AG09309 (cell line): ENCODE data around the gene CUTA.

Source experiments
- DNase-seq: peaks from one replicate; pipeline ENCODE4 v3.0.0-alpha.2; 2010; ENCODE audit warnings: low read depth
- H3K4me3 ChIP-seq: 2 replicates; pipeline ENCODE4 v1.5.1; 2011; ENCODE audit warnings: mild to moderate bottlenecking, low read depth, low read length, moderate library complexity; ENCODE audit not compliant: control insufficient read depth
- TF ChIP-seq, protein P1 (sequence below): IDR thresholded peaks from 2 replicates; pipeline ENCODE4 v1.5.1; 2011; ENCODE audit warnings: mild to moderate bottlenecking, low read depth, low read length, inconsistent platforms; ENCODE audit not compliant: insufficient read depth, control insufficient read depth; ENCODE audit errors: missing control alignments

Gene CUTA

GRCh38 chr6:33433001-33433543, 15.2 kb upstream of the CUTA start:
- TF ChIP-seq, protein P1, sequence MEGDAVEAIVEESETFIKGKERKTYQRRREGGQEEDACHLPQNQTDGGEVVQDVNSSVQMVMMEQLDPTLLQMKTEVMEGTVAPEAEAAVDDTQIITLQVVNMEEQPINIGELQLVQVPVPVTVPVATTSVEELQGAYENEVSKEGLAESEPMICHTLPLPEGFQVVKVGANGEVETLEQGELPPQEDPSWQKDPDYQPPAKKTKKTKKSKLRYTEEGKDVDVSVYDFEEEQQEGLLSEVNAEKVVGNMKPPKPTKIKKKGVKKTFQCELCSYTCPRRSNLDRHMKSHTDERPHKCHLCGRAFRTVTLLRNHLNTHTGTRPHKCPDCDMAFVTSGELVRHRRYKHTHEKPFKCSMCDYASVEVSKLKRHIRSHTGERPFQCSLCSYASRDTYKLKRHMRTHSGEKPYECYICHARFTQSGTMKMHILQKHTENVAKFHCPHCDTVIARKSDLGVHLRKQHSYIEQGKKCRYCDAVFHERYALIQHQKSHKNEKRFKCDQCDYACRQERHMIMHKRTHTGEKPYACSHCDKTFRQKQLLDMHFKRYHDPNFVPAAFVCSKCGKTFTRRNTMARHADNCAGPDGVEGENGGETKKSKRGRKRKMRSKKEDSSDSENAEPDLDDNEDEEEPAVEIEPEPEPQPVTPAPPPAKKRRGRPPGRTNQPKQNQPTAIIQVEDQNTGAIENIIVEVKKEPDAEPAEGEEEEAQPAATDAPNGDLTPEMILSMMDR: no peak
- DNase-seq: no peak
- no peak overlapping the region for H3K4me3 ChIP-seq

DNA sequence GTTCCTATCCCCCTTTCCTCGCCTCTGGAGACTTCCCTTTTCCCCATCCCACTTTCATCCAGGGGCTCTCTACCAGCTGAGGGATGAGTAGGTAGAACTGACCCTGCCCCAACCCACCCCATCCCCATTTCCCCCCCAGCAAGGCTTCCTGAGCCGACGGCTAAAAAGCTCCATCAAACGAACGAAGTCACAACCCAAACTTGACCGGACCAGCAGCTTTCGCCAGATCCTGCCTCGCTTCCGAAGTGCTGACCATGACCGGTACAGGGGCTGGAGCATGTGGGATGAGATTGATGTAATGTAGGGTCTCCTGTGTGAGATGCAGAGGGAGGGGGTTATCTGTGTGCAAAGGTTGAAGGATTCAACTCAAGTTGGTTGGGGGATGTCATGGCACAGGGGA, 14.6 kb upstream of the CUTA start:
- no peak for DNase-seq
- no peak overlapping the region for H3K4me3 ChIP-seq

DNA sequence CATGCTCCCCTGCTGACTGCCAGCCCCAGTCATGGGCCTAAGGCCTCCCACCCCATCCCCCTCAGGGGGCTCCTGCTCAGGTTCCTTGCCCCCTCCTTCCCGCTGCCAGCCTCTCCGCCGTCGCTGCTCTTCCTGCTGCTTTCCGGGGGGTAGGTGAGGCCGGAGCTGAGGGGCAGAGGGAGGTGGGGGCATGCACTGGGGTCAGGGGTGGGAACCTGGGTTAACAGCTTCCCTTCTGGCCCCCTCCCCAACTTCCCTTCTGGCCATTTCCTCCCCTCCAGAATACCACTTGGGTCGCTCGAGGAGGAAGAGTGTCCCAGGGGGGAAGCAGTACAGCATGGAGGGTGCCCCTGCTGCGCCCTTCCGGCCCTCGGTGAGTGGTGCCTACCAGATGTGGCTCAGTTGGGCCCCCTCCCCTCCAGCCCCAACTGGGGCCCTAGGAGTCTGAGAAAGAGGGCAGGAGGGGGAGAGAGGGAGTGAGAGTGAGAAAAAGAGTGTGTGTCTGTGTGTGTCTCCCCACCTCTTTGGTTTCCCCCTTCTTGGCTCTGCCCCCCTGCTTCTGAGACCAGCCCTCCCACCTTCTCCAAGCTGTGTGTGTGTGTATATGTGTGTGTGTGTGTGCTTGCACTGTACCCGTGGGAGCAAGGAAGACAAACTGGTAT, 14.1 kb upstream of the CUTA start:
- no peak overlapping the region for H3K4me3 ChIP-seq
- TF ChIP-seq, protein P1: no peak
- no peak for DNase-seq

More for the DNA sequence above, 14.6 kb upstream of the CUTA start:
- TF ChIP-seq, protein P1: no peak

DNA sequence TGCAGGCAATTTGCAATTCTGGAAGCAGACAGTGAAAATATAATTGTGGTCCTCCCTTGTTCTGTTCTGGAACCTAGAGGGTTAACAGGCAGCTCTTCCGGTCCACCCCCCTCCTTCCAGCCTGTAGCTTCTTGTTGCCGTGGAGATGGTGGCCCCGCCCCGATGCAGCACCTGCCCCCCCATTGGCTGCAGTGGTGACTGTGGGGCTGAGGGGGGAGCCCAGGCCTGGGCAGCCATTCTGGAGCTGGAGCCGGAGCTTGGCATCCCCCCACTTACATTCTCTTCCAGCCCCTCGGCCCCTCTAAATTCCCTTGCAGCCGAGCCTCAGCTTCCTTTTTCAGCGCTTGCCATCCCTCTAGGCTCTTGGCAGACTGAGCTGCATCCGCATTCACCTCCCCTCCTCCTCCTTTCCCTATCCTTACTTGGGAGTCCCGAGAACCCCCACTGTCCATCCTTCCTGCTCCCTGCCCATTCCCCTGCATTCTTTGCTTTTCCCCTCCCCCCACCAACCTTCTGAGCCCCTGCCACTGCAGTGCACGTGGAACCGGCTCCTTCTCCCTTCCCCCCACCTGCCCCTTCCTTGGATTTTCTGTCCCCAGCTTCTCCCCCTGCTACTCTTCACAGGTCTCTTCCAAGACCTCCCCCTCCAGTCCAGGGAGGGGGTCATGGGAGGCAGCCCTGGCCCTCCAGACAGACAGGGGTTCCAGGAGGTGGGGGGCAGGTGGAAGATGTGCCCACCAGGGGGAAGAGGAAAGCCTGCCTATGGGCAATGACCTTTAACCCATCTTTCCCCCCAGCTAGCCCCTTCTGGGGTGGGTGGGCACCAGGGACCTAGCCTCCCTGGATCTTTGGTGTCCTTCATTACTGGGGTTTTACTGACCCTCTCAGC, 13.3 kb upstream of the CUTA start:
- DNase-seq: no peak
- no peak overlapping the region for H3K4me3 ChIP-seq

GRCh38 chr6:33430334-33430733, 12.4 kb upstream of the CUTA start:
- no peak overlapping the region for H3K4me3 ChIP-seq
- TF ChIP-seq, protein P1: no peak
- DNase-seq: no peak

More for the DNA sequence above, 13.3 kb upstream of the CUTA start:
- TF ChIP-seq, protein P1: no peak

DNA sequence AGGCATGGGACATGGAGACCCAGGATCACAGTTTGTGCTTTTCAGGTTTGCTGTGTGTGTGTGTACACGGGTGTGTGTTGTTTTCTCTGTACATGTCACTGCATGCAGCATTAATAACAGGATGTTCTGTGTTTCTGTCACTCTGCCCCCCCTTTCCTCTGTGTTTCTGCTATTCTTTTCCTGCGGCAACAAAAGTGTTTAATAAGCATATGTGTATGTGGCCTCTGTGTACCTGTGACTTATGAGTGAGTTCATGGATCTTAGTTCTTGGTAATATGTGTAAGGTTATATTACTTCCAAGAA, 11.8 kb upstream of the CUTA start:
- no peak overlapping the region for H3K4me3 ChIP-seq
- TF ChIP-seq, protein P1: no peak
- DNase-seq: no peak
